HG02571 (cell line): Measurements from ENCODE around the gene RNF123.

Experiments
- ATAC-seq: cut with Tn5 transposase; IDR thresholded peaks from one replicate; pipeline ENCODE4 v1.9.1; 2021; ENCODE audit warnings: mild to moderate bottlenecking, moderate library complexity; ENCODE audit not compliant: unreplicated experiment

RNF123 gene

DNA sequence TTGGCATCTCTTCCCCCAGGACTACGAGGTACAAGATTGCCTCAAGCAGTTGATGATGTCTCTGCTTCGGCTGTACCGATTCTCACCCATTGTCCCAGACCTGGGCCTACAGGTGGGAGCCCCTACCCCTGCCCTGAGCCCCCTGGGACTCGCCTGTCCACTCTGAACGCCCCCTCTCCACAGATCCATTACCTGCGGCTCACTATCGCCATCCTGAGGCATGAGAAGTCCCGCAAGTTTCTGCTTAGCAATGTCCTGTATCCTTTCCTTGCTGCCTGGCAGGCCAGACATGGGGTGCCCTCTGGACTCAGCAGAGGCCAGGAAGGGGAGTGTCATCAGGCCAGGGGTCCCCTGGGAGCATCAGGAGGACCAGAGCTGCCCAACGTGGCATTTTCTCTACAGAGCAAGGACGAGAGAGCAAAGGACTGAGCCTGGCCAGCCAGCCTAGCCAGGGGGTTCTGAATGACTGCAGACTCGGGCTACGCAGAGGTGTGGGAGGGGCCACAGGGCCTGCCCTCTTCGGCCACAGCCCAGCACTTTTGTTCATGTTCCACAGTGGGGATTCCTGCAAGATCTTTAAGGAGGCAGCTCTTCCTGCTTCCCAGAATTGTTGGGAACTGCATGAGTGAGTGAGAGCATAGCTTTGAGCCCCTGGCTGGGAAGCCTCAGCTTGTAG is 11.2 kb downstream of the RNF123 start:
- ATAC-seq: no peak

GRCh38 chr3:49701388-49702077 is 12.2 kb downstream of the RNF123 start:
- ATAC-seq: no peak

DNA sequence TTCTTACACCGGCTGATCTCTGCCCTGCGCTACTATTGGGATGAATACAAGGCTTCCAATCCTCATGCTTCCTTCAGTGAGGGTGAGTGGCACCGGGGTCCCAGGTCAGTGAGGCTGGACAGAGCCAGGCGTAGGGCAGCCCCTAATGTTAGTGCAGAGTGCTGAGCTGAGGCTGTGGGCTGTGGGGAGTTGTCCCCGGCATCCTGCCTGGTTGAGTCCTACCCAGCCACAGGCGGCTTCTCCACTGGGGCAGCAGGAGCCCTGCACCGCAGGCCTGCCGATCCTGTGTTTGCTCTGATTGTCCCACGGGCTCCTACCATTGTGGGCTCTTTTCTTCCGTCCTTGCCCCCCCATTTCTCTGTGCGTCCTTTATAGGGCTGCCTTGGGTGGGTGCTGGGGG is 13.3 kb downstream of the RNF123 start:
- no peak for ATAC-seq

DNA sequence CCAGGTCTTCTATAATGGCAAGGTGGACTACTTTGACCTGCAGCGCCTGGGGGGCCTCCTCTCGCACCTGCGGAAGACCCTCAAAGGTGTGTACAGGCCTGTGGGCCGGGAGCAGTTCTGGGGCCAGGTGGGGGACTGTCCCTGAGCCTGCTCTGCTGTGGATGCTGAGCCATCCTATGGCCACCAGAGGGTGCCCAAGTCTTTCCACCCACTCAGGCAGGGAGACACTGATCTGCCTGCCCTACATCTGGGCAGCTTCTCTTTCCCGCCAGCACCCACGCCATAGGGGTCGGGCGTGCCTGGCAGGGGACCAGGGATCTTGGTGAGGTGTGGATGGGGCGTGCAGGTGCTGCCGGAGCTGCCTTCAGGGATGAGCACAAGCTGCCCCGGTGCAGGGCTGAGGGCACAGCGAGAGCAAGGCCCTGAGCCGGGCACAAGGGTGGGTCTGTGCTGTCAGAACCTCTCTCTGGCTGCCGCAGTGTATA is 14.1 kb downstream of the RNF123 start:
- ATAC-seq: no peak

GRCh38 chr3:49703956-49704355 is 14.6 kb downstream of the RNF123 start:
- ATAC-seq: no peak

DNA sequence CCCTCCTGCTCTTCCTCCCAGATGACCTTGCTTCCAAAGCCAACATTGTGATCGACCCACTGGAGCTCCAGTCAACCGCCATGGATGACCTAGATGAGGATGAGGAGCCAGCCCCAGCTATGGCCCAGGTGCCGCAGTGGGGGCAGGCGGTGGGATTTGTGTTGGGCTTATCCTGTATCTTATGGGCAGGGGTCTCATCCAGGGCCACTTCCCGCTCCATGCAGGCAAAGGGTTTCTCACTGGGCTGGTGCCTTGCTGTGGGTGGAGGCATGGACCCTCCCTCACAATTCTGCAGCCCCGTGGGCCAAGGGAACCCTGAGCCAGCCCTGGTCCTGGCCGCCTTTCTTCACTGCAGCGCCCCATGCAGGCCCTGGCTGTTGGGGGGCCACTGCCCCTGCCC is 15.3 kb downstream of the RNF123 start:
- ATAC-seq: no peak

DNA sequence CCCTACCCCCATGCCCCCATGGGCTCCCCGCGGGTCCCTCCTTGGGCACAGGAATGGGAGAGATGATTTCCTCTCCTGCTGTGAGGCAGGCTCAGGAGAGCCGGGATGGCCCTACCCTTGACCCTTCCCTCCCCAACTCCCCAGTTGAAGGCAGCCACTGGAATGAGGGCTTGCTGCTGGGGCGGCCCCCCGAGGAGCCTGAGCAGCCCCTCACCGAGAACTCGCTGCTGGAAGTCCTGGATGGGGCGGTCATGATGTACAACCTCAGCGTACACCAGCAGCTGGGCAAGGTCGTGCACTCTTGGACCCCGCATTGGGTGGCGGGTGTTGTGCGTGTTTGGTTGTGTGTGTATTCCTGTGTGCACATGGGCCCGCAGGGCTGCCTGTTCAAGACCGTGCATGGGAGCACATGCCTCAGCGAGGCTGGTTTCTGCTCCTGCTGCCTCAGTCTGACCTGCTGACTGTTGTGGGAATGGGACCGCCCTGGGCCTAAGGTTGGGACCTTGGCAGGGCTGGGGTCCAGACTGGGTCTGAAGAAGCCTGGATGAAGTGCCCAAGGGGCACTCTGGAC is 16.1 kb downstream of the RNF123 start:
- no peak for ATAC-seq

GRCh38 chr3:49706456-49707112 is 17.2 kb downstream of the RNF123 start:
- ATAC-seq: no peak

GRCh38 chr3:49707113-49707480 is 17.7 kb downstream of the RNF123 start:
- ATAC-seq: no peak

DNA sequence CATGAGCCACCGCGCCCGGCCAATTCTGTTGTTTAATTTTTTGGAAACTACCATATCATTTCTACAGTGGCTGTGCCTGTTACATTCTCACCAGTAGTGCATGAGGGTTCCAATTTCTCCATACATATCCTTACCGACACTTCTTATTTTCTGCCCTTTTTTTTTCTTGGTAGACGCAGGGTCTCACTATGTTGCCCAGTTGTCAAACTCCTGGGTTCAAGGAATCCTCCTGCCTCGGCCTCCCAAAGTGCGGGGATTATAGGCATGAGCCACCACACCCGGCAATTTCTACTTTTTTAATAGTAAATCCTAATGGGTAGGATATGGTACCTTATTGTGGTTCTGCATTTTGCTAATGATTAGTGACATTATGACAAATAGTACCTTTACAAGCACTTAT is 20.5 kb downstream of the RNF123 start:
- ATAC-seq: no peak

DNA sequence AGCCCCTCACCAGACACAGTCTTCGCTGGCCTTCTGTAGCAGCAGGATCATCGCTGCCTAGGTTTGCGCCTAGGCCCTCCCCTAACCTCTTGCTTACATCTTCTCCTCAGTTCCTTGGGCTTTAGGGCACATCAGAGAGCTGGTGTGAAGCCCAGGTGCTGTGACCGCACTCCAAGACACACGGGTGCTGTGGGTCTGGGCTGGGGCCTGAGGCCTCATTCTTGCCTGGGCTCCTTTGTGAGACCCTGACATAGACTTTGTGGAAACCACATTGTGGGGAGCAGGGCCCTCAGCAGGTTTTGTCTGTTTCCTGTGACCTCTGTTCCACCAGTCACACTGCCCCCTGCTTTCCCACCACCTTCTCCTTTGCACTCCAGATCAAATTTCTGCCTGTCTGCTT is 22.1 kb downstream of the RNF123 start:
- no peak for ATAC-seq

DNA sequence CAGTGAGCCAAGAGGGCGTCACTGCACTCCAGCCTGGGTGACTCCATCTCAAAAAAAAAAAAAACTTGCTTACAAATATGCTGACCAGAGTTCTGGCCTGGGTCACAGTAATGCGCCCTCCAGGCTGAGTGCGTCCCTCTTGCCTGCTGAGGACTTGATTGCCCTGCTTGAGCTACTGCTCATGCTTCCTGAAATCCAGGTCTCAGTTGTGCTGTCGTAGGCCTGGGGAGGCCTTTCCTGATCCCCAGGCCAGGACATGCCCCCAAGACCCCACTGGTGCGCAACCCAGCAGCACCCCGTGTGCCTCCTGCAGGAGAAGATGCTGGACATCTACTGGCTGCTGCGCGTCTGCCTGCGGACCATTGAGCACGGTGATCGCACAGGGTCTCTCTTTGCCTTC is 22.8 kb downstream of the RNF123 start:
- no peak for ATAC-seq

DNA sequence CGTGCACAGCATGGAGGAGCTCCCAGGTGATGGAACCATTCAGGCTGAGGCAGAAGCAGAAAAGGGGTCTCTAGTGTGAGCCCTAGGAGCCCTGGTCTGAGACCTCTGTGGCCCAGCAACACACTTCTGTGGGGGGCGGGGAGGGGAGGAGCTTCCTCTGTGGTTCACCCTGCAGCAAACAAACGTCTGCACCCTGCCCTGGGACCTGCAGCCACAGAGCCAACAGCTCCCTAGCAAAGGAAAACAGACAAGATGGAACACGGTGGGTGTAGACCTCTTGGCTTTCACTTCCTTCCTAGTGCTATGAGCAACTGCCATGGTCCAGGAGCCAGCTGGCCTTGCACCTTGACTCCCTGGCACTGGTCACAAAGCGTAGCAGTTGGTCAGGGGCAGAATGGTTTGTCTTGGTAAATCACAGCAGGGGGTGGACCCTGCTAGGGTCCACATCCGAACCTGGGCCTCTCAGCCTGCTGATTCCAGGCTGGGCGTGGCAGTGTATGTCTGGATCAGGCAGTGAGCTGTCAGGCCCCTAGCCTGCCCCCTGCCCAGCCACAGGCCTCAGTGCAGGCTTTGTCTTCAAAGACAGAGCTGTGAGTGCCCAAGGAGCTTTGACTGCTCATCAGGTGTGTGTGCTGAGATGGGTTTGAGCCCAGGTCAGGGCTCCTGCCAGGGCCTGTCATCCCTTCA is 23.4 kb downstream of the RNF123 start:
- no peak for ATAC-seq

GRCh38 chr3:49713336-49714105 is 24.2 kb downstream of the RNF123 start:
- no peak for ATAC-seq

DNA sequence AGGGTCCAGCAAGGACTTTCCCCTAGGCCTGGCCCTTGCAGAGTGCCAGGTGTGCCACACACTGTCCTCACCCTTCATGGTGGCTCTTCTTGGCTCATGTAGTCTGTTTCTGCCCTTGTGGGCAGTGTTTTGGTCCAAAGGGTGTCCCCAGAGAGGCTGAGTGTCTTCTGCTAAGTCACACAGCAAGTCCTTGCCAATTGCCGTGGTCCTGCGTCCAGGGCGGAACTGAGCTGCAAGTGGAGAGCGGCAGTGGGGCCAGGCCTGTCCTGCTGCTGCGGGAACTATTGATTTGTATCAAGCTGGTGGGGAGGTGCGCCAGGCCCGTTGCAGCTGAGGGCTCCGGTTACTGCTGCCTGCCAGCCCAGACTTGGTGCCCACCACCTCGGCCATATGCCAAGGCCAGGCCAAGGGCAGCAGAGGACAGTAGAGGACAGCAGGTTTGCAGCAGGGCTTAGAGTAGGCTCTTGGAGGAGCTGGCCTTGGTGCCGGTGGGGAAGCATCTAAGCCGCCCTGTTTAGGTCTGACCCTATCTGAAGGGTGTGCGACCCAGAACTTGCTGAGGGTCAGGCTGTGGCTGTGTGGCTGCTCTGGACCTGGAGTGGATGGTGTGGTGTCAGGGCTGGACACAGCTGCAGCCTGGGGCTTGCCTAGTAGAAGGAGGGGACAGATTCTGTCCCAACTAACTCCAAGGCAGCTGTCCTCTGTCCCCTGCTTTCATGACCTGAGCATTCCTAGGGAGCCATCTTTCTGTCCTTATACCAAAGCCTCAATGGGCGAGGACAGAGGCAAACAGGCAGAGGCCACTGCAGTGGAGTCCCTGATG is 25.6 kb downstream of the RNF123 start:
- no peak for ATAC-seq

- ATAC-seq: no peak
Observed at GRCh38 chr3:49715611-49716121, 26.3 kb downstream of the RNF123 start.

DNA sequence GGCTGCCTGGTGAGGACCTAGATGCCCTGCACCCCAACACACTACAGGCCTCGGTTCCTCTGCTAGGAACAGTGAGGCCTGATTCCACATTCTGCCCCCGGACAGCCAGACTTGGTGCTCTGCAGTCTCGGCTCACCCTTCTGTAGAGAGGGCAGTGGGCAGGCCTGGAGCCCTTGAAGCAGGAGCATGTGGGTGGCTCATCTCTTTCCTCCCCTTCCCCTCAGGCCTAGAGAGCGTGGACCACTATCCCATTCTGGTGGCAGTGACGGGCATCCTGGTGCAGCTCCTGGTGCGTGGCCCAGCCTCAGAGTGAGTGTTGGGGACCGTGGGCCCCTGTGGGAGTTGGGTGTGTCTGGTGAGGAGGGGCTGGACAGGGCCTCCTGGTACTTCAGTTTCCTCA is 26.8 kb downstream of the RNF123 start:
- ATAC-seq: no peak

GRCh38 chr3:49716691-49717210 is 27.4 kb downstream of the RNF123 start:
- no peak for ATAC-seq
